ENCODE data around the gene AK5. TPM values are rescaled to one million over a fixed set of nuclear protein-coding genes. Genes with fewer than 3 reads are reported as not detected.

Gene AK5
- total and polyA plus RNA-seq, 2 of the 13 experiments (the other 11 are each of a cell fraction or from before 2014, with no cell fraction given), result not detected

- no peaks in the 10 kb centered on the region for H3K36me3 ChIP-seq (replicated peaks in 1 of 2; ENCODE audit: control insufficient read depth in 1 of 2, insufficient read depth in 2 of 2, low read length in 2 of 2)
- TF ChIP-seq NFAT5 (CRISPR knock-in tag; IDR thresholded peaks at IDR 0.05) (no peak), ZFY (CRISPR knock-in tag; IDR thresholded peaks at IDR 0.05) (no peak), ZNF12 (CRISPR knock-in tag; IDR thresholded peaks at IDR 0.05) (no peak), SRY (CRISPR knock-in tag; IDR thresholded peaks at IDR 0.05) (no peak), ZNF616 (CRISPR knock-in tag; IDR thresholded peaks at IDR 0.05; ENCODE audit: low read depth) (no peak), BCLAF1 (IDR thresholded peaks at IDR 0.05) (no peak), ZSCAN12 (CRISPR knock-in tag; IDR thresholded peaks at IDR 0.05) (no peak), FOXP1 (IDR thresholded peaks at IDR 0.05) (no peak), FOXP1 (CRISPR knock-in tag; IDR thresholded peaks at IDR 0.05) (no peak)
- FAIRE-seq (no peak), ATAC-seq (no peak), DNase-seq (ENCODE audit: low spot score) (no peak)
- H3K27ac ChIP-seq (ENCODE audit: extremely low read length, insufficient read depth, low read length), result no peak overlapping the region
- no peaks in the 10 kb centered on the region for H3K27me3 ChIP-seq (ENCODE audit: control insufficient read depth in 1 of 2, insufficient read depth in 2 of 2, low read length in 2 of 2)
- ChIA-PET CTCF (ENCODE audit: low intra/inter-chr PET ratio, low total read pairs) (no interaction called here), POLR2A (no interaction called here)
- H3K4me1 ChIP-seq (ENCODE audit: insufficient read depth, low read length), result no peaks in the 10 kb centered on the region
- no peak overlapping the region for H2AFZ ChIP-seq (ENCODE audit: low read length)
- no peaks in the 10 kb centered on the region for H4K20me1 ChIP-seq (ENCODE audit: insufficient read depth, low read length)
- 1% methylated on average over 2 of the region's 2 CpGs for WGBS (ENCODE audit: low lambda C conversion rate)
- no peaks in the 10 kb centered on the region for H3K79me2 ChIP-seq (ENCODE audit: insufficient read depth, low read length)
- H3K4me2 ChIP-seq (ENCODE audit: low read depth, low read length), result no peak overlapping the region
- H3K4me3 ChIP-seq (replicated peaks in 1 of 3; ENCODE audit: insufficient read depth in 1 of 3, low read depth in 2 of 3, low read length in 3 of 3), result no peak overlapping the region
- in situ Hi-C loops (cut with HindIII; ENCODE audit: extremely low pct_ligation_motif_present, low pct_unique_long_range_greater_than_20kb) (no loop called here), intact Hi-C loops (cut with micrococcal nuclease; ENCODE audit: unreplicated experiment) (no loop called here)
- H3K9me3 ChIP-seq (ENCODE audit: low read length), result peaks cover 7% of the 10 kb centered on the region; the same call in 1 of the 2 replicates
- H3K9ac ChIP-seq (ENCODE audit: insufficient read depth, low read depth, low read length), result no peak overlapping the region
- BruUV-seq (replicated peaks), result no TSS peak
These were observed 36.0 kb upstream of the AK5 start for GRCh38 chr1:77245830-77246229.
